Measurements from ENCODE around the gene ZNF827. TPM values are rescaled to one million over a fixed set of nuclear protein-coding genes. Genes with fewer than 3 reads are reported as not detected.

The ZNF827 gene
- total RNA-seq, 1 experiment from 2014 or later: 19.1 TPM

DNA sequence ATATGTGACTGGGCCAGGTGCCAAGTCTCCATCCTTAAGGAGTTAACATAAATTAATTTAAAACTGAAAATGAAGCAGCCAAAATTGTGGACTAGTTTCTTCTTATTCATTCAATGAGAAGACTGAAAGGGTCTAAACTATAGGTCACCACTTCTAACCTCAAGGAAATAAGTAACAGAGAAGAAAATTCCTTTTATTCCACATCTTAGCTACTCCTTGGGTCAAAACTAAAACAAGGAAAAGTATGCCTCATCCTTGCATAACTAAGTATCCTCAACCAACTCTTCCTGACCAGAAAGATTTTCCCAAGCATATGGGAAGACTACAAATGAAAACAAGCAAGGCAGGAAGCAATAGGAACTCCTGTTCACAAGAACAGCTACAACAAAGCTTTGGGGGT lies 71.2 kb downstream of the ZNF827 start:
- ChIA-PET RAD21 (ENCODE audit: low non-redundant PET in 1 of 2, low total read pairs in 2 of 2, uncharacterized antibody in 2 of 2, unreplicated experiment in 2 of 2) (no interaction called here), POLR2A (no interaction called here), CTCF (no interaction called here)
- intact Hi-C loops (cut with micrococcal nuclease): no loop called here
- DNase-seq (ENCODE audit: low read depth, low spot score) (no peak), ATAC-seq (no peak)
- H4K20me1 ChIP-seq (ENCODE audit: insufficient read depth): no peaks in the 10 kb centered on the region
- no peaks in the 10 kb centered on the region for H3K9me2 ChIP-seq (ENCODE audit: insufficient read depth)
- no peaks in the 10 kb centered on the region for H3K9me3 ChIP-seq (ENCODE audit: control insufficient read depth in 1 of 2, insufficient read depth in 1 of 2, low read depth in 1 of 2, low read length in 2 of 2)
- 0 out of 4 replicates have a peak, but pooled peaks cover 0 to 6% of the 10 kb centered on the region in 2 experiments for H3K36me3 ChIP-seq (ENCODE audit: control insufficient read depth in 1 of 2, insufficient read depth in 2 of 2, low read length in 2 of 2)
- no peak overlapping the region for H2AFZ ChIP-seq (ENCODE audit: low read depth, low read length, poor library complexity, severe bottlenecking)
- no TSS peak for BruUV-seq (replicated peaks)
- no peak overlapping the region for H3K4me3 ChIP-seq (replicated peaks in 1 of 2; ENCODE audit: low read depth in 1 of 2, low read length in 2 of 2)
- TF ChIP-seq POLR2A (IDR thresholded peaks at IDR 0.05; ENCODE audit: borderline replicate concordance, extremely low read depth, insufficient read depth, insufficient read length) (no peak), ELF1 (IDR thresholded peaks at IDR 0.05; ENCODE audit: borderline replicate concordance, low read depth) (no peak), YY1 (IDR thresholded peaks at IDR 0.05; ENCODE audit: extremely low read depth, insufficient replicate concordance, low read depth, low read length) (no peak), POLR2AphosphoS5 (IDR thresholded peaks at IDR 0.05; ENCODE audit: low read depth, low read length) (no peak), CTCF (IDR thresholded peaks at IDR 0.05 in 2 of 3, conservative IDR thresholded peaks at IDR 0.05 in 1 of 3; ENCODE audit: borderline replicate concordance in 1 of 3, insufficient read depth in 1 of 3, low read depth in 2 of 3, low read length in 2 of 3) (no peak), EZH2 (IDR thresholded peaks at IDR 0.05) (no peak), FOSL1 (IDR thresholded peaks at IDR 0.05; ENCODE audit: low read depth) (no peak), MAX (IDR thresholded peaks at IDR 0.05) (no peak), TCF7L2 (IDR thresholded peaks at IDR 0.05; ENCODE audit: borderline replicate concordance, extremely low read depth, insufficient read depth, insufficient read length) (no peak), ZNF274 (IDR thresholded peaks at IDR 0.05; ENCODE audit: low read depth, low read length) (no peak), CBX3 (IDR thresholded peaks at IDR 0.05; ENCODE audit: low read depth) (no peak), EGR1 (IDR thresholded peaks at IDR 0.05; ENCODE audit: low read depth) (no peak)
- no peak overlapping the region for H3K4me2 ChIP-seq (ENCODE audit: low read length)
- no peak overlapping the region for H3K9ac ChIP-seq (ENCODE audit: low read length)
- no peaks in the 10 kb centered on the region for H3K79me2 ChIP-seq (ENCODE audit: insufficient read depth, low read length)
- H3K27me3 ChIP-seq (ENCODE audit: insufficient read depth, low read length): no peaks in the 10 kb centered on the region
- H3K27ac ChIP-seq (ENCODE audit: low read depth, low read length): no peak overlapping the region
- H3K4me1 ChIP-seq (ENCODE audit: control insufficient read depth in 1 of 2, insufficient read depth in 2 of 2, low read length in 2 of 2): no peaks in the 10 kb centered on the region

All from HCT116 (cell line).